HG02610 (cell line): Measurements from ENCODE around the gene PRRT4.

Experiments used
- ATAC-seq: cut with Tn5 transposase; IDR thresholded peaks from one replicate; pipeline ENCODE4 v1.9.1; 2021; ENCODE audit warnings: mild to moderate bottlenecking, moderate library complexity; ENCODE audit not compliant: unreplicated experiment

The PRRT4 gene

GRCh38 chr7:128396357-128396756 is 34.9 kb upstream of the PRRT4 start:
- ATAC-seq: no peak

- ATAC-seq: no peak
Observed at GRCh38 chr7:128395748-128396147, 34.3 kb upstream of the PRRT4 start.

- ATAC-seq: no peak
Observed at GRCh38 chr7:128394904-128395496, 33.5 kb upstream of the PRRT4 start.

GRCh38 chr7:128393526-128394330 is 32.2 kb upstream of the PRRT4 start:
- no peak for ATAC-seq

- ATAC-seq: no peak
Observed at GRCh38 chr7:128392446-128393327, 31.2 kb upstream of the PRRT4 start.

GRCh38 chr7:128391805-128392204 is 30.3 kb upstream of the PRRT4 start:
- ATAC-seq: no peak

GRCh38 chr7:128390871-128391565 is 29.5 kb upstream of the PRRT4 start:
- no peak for ATAC-seq

GRCh38 chr7:128389618-128390329 is 28.3 kb upstream of the PRRT4 start:
- ATAC-seq: no peak

GRCh38 chr7:128389085-128389617 is 27.7 kb upstream of the PRRT4 start:
- no peak for ATAC-seq

GRCh38 chr7:128388145-128388485 is 26.6 kb upstream of the PRRT4 start:
- no peak for ATAC-seq

GRCh38 chr7:128387216-128388144 is 26.0 kb upstream of the PRRT4 start:
- ATAC-seq: no peak

GRCh38 chr7:128385988-128386925 is 24.8 kb upstream of the PRRT4 start:
- no peak for ATAC-seq

GRCh38 chr7:128384726-128385125 is 23.2 kb upstream of the PRRT4 start:
- ATAC-seq: no peak

- no peak for ATAC-seq
Observed at GRCh38 chr7:128383776-128384175, 22.3 kb upstream of the PRRT4 start.

GRCh38 chr7:128381161-128381821 is 19.8 kb upstream of the PRRT4 start:
- ATAC-seq: no peak

GRCh38 chr7:128380483-128381106 is 19.1 kb upstream of the PRRT4 start:
- ATAC-seq: no peak

GRCh38 chr7:128379900-128380479 is 18.5 kb upstream of the PRRT4 start:
- ATAC-seq: no peak
